CD4-positive, alpha-beta T cell treated with Interleukin-15 for 1 hour (primary cell): ENCODE data around the gene ACTR5.
"Not testable (repeated sequence)": the region's sequence is repeated elsewhere in the genome, so short reads cannot be mapped to it uniquely, and the experiment has no call there.

Source experiments
- DNase-seq: peaks from one replicate; pipeline ENCODE4 v3.0.0-alpha.2; 2020

Gene ACTR5

DNA sequence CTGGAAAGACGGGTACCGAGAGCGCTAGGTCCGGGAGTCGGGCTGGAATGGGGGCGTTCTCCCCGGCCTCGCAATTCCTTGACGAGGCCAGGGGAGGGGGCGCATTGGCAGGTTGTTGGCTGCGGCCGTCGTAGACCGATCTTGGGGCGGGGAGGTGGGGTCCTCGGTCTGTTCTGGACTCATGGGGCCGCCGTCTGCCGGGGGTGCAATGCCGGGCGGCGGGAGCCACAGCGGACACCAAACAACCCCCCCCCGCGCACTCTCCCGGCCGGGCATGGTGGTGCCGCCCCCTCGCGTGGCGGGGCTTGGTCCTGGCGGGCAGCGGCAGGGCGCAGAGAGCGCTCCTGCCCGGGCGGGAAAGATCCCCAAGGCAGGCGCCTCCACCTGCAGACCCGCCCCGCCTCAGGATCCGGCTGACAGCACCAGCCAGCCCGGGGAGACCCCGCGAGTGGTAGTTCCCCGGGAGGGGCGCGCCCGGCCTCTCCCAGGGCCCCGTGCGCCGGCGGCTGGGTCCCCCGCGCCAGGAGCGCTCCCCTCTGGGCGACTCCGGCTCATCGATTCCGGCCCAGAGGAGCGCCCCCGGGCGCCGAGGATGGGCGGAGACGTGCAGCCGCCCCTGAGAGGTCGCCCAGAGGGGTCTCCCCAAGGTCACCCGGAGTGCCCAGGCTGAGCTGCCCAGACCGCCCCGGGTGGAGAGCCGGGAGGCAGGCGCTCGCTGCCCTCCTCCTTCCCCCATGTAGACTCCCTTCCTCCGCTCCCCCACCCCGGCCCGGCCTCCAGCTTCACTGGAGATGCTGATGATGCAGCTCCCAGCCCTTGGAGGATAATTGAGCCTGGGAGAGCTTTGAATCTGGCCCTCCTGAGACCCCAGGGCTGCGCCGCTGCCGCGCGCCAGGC, 57.9 kb downstream of the ACTR5 start:
- peak; percentile 47 for DNase-seq

DNA sequence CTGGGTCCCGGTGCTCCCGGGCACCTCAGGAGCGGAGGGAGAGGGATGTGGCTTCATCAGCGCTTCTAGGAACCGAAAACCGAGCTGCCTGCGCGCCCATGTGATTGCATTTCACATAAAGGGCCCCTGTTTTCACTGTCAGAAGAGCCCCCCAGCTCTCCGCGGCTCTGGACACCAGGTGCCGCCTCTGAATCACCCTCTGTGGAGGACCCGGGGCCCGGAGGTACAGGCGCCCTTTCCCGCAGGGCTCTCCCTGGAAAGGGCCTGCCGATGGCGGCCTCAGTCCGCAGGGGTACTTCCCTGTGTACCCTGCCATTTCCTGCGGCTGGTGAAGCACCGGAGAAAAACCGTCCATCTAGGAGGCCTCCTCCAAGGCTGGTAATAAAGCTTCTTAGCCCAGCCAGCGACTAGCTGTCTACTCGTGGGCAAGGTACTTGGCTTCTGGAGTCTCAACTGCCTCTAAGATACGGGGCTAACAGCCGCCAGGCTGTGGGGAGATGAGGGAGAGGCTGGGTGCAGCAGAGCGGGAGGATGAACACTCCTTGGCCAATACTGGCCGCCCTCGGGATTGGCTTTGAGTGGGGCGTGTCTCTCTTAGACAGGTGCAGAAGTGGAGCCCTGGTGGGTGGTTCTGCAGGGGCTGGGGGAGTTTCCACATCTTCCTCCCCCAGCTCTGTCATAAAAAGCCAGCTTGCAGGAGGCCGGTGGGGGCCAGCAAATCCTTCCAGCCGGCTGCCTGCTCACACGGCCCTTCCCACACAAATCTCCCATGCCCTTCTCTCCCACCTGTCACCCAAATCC, 58.8 kb downstream of the ACTR5 start:
- DNase-seq = peak; percentile 62

DNA sequence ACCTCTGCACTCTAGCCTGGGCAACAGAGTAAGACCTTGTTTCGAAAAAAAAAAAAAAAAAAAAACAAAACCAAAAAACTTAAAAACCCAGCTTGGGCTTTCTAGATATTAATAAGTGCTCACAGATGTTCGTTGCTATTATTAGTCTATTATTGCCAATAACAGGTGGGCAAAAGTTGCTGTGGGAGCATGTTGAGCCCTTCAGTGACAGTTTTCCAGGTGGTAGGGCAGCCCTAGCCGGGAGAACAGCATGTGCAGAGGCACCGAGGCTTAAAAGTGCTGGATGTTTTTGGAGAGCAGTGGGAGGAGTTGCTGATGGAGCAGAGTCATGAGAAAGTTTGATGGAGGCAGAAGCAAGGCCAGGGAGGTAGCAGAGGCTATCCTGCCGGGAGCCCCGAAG, 61.7 kb downstream of the ACTR5 start:
- DNase-seq = no peak

DNA sequence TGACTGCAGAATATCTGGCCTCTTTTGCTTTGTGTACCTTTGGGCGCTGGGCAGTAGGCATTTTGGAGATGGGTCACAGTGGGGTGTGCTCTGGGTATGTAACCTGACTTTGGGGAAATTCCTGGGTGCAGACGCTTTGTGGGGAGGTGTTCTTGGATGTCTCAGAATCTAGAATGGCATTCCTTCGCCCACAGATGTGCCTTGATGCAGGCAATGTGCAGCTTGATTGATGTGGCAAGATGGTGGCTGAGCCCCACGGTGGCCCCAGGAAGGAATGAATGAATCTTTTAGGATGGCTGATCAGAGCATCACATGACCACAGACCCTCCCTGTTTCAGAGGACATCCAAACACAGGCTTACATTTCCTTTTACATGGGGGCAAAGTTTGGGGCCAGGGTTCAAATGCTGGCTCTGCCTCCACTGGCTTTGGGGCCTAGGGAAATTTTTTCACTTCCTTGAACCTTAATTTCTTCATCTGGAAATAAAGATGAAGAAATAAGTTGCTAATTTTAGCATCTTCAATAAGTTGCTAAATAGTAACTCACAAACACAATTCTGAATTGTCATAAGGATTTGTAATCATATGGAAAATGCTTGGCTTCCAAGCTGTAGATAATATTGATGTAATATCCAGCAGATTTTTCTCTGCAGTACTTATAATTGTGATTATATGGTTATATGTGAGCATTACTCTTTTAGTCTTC, 62.8 kb downstream of the ACTR5 start:
- no peak for DNase-seq

DNA sequence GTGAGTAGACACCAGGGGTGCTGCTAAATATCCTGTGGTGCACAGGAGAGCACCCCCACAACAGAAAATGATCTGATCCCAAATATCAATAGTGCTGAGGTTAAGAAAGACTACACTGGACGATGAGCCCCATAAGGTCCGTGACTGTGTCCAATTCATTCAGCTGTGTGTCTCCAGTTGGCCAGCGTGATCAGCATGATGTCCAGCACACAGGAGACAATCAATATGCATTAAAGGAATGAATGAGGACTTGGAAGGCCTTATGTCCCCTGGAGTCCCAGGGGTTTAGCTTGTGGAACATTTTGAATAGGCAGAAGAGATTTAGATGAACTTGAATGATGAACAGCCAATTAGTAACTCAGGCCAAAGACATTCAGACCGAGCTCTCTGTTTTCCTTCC, 63.5 kb downstream of the ACTR5 start:
- DNase-seq = no peak

DNA sequence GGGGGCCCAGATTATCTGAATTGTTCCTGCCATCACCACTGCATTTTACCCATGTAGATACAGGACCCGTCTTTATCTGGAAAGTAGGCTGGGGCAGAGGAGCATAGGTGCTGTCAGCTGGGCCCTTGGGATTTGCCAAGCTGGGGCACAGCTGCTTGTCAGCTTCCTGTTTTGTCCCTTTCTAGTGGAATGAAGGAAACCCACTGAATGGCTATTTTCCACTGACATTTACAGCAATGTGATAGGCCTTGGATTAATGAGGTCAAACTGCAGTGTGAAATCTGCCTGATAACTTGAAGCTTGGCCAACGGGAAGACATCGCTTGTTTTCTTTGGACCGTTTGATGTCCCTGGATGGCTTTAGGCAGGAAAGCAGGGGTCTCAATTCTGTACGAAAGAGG, 63.9 kb downstream of the ACTR5 start:
- no peak for DNase-seq

DNA sequence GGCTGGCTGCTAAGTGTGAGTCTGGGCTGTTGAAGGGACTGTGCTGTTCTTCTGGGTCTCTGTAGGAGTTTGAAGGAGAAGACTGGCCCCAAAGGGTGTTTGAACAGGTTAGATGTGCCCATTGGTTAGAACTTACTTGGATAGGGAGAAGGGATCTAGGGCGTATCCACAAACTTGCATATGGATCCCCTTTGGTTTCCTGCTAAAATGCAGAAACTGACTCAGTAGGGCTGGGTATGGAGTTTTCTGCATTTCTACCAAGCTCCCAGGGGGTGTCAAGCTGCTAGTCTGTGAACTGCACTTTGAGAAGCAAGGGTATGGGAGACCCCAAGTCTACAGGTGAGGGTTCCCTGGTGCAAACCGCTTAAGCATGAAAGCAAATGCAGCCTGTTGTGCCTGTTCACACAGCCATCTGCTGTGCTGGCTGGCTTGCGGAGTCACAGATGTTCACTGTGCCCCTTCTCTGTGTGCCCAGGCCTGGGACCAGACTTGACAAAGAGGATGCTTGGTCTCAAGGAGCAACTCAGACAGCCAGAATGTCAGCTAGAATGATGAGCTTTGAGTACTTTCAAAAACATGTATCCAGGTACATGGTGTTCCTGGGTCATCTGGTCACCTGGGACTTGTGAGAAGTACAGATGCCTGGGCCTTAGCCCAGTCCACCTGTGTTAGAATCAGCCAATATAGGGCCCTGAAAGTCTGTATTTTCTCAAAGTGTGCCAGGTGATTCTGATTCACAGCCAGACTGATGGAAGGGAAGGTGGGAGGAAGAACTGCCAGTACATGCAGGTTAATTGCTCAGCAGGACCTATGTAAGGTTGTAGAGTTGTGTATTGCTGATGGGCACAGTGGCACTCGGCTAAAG, 64.7 kb downstream of the ACTR5 start:
- no peak for DNase-seq

DNA sequence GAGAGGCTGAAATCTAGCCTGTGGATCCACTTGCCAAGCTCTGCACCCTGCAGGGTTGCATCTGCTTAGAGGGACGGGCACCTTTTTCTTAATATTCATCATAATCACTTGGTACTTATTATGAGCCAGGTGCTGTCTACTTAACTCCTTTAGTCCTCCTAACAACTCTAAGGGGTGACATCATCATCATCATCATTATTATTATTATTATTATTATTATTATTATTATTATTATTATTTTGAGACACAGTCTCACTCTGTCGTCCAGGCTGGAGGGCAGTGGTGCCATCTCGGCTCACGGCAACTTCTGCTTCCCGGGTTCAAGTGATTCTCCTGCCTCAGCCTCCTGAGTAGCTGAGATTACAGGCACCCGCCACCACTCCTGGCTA, 65.3 kb downstream of the ACTR5 start:
- DNase-seq = not testable (repeated sequence)

DNA sequence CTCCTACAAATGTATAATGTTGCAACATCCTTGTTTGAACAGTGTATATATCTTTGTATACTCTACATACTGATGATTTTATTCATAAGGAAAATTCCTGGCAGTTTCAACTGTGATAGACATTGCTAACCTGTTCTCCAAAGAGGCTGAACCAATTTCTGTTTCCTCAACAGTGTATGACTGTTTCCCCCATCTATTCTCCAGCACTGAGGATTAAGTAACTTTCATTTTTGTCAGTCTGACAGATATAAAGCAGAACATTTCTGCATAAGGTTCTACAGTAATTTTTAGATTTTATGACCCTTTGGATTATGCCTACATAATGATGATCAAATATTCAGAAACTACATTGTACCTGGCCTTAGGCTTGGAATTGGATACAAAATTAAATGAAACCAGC, 67.2 kb downstream of the ACTR5 start:
- DNase-seq = no peak

DNA sequence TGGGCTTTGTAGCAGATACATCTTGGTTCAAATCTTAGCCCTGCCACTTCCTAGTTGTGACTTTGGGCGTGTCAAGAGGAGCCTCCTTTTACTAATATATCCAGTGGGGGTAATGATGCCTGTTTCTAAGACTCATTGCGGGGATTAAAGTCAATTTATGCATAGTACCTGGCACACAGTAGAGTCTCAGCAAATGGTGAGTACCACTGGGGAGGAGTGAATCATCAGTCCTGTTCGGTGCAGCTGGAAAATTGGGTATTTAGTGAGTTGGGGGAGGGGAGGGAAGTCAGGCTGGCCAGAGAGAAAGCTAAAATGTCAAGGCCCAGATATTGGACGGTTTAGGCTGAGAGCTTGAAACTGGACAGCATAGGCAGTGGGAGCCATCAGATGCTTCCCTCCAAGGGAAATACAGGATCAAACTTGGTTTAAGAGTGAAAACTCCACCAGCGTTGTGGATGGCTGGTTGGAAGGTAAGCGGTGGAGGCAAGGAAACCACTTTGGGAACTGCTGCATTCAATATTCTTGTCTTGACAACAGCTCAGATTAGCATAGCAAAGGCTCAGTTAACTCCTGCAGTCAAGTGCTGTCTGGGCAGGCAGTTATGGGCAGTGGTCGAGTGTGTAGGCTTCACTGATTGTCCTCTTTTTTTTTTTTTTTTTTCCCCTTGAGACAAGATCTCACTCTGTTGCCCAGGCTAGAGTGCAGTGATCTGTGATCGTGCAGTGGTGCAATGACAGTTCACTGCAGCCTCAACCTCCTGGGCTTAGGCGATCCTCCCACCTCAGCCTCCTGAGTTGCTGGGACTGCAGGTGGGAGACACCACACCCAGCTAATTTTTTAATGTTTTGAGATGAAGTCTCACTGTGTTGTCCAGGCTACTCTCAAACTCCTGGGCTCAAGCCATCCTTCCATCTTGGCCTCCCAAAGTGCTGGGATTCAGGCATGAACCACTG, 70.1 kb downstream of the ACTR5 start:
- no peak for DNase-seq
